Fibroblast of lung (primary cell): ENCODE measurements around the gene PDE1A.

Source experiments
- CTCF ChIP-seq, 2 donors: IDR thresholded peaks in 1 of 2; conservative IDR thresholded peaks in 1 of 2; 1 replicate in 1 of 2; 2 replicates in 1 of 2; pipeline ENCODE4 v1.5.1; 2011 to 2012; ENCODE audit warnings: low read length in 2 of 2, control low read depth in 1 of 2, inconsistent platforms in 1 of 2, low read depth in 1 of 2, mild to moderate bottlenecking in 1 of 2
- EZH2 ChIP-seq: IDR thresholded peaks from 2 replicates; pipeline ENCODE4 v1.5.1; 2012; ENCODE audit warnings: low read length, control low read depth, mild to moderate bottlenecking; ENCODE audit errors: missing control alignments

DNA sequence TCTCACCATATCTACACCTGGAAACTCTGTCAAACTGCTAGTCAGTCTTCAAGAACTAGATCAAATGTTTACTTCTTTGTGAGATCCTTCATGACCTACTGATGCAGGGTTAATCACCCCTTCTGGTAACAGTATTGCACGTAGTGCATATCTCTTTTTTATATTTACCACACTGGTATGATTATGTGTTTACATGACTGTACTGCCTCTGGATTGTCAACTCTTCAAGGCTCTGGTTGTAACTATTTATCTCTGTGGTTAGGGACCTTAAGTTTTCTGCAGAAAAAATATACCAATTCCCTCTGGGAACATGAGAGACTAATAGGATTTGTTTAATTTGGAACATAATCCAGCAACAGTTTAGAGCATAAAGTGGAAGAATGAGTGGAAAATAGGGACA is 135.5 kb downstream of the PDE1A start:
- TF ChIP-seq CTCF (conservative IDR thresholded peaks at IDR 0.05 in 1 of 2, IDR thresholded peaks at IDR 0.05 in 1 of 2; ENCODE audit: low read depth in 1 of 2, low read length in 2 of 2) (no peak), EZH2 (no peak)
